GM12874 (cell line): Measurements from ENCODE around the gene PVALB.

Experiments used
- TF ChIP-seq, protein P1 (sequence below): IDR thresholded peaks from 2 replicates; pipeline ENCODE4 v1.5.1; 2011; ENCODE audit warnings: low read depth, mild to moderate bottlenecking, control low read depth, low read length, moderate library complexity; ENCODE audit not compliant: insufficient read depth

PVALB gene

DNA sequence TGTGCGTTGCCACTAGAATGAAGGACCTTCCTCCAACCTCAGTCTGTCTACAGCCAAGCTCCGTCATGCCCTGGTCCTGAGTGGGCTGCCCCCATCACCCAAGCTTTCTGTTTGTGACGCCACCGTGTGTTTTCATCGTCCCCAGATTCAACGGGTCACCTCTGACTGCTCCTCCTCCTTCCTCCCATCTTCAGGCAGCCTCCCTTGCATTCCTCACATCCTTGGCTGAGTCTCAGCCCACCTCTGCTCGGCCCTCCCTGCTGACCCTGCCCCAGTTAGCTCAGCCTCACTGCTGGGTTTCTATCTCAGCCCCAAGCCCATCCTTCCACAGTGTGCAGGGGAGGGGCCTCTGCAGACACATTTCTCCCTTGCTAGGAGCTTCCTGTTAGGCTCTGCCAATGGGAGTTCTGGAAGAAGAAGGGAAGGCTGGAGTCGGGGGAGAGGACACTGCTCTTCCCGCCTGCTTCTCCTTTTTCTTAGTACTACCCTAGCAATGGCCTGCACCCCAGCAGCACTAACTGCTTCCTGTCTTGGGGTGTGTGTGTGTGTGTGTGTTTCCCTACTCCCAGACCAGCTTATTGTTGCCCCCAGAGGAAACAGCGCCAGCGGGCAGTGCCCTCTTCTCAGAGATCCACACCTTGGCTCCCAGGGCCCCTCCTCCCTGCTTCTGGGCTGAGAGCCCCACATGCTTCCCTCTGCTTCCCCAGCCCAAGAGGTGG, 46.2 kb downstream of the PVALB start:
- TF ChIP-seq, protein P1, sequence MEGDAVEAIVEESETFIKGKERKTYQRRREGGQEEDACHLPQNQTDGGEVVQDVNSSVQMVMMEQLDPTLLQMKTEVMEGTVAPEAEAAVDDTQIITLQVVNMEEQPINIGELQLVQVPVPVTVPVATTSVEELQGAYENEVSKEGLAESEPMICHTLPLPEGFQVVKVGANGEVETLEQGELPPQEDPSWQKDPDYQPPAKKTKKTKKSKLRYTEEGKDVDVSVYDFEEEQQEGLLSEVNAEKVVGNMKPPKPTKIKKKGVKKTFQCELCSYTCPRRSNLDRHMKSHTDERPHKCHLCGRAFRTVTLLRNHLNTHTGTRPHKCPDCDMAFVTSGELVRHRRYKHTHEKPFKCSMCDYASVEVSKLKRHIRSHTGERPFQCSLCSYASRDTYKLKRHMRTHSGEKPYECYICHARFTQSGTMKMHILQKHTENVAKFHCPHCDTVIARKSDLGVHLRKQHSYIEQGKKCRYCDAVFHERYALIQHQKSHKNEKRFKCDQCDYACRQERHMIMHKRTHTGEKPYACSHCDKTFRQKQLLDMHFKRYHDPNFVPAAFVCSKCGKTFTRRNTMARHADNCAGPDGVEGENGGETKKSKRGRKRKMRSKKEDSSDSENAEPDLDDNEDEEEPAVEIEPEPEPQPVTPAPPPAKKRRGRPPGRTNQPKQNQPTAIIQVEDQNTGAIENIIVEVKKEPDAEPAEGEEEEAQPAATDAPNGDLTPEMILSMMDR, result no peak

DNA sequence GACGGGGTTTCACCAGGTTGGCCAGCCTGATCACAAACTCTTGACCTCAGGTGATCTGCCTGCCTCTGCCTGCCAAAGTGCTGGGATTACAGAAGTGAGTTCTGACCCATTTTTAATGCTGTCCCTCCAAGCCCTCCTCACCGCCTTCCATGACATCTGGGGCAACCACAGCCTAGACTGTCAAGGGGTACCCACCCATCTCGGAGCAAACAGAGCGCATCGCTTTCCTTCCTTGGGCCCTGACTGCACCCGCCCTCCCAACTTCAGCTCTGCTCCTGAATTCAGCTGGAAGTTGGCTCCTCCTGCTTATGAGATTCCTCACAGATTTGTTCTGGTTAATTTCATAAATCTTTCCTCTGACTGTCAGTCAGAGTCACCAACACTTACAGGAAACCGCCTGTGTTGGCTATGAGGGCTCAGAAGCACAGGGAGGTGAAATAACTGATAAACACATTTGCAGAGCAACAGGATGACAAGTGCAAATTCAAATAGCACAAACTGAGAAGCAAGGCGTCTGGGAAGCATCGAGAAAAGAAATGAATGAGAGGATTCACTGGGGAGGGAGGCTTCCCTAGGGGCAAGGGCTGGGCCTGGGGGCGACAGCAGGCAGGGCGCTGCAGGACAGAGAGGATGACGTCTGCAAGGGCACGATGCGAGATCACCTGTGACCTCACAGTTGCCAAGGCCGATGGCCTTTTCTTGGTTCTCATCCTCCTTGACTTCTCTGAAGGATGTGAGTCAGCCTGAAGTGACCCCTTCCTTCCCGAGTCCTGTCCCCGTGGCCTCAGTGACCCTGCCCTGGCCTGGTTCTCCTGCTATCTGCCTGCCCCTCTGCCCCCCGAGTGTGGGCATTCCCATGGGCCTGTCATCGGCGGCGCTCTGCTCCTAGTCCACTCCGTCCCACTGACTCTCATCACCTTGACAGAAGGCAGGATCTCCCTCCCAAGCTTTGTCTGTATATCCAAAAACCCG, 47.0 kb downstream of the PVALB start:
- TF ChIP-seq, protein P1, result no peak

DNA sequence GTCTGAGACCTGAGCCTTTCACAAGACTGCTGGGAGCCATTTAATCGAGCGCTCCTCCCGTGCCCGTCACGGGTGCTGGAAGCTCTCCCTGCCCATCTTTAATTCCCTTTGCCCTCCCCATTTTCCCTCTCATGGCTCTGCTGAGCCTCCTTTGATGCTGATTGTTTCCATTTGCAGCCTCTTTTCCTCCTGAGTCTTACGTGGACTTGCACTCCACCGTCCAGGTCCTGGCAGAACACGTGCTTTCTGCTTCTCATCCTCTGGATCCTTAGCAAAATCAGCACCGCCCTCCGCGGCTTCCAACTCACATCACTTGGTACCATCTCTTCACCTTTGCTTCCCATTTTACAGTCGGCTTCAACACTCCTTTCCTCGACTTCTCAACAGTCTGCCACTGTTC, 48.2 kb downstream of the PVALB start:
- TF ChIP-seq, protein P1, result no peak

- TF ChIP-seq, protein P1, result no peak
These were observed 48.7 kb downstream of the PVALB start for GRCh38 chr22:36768141-36768540.

DNA sequence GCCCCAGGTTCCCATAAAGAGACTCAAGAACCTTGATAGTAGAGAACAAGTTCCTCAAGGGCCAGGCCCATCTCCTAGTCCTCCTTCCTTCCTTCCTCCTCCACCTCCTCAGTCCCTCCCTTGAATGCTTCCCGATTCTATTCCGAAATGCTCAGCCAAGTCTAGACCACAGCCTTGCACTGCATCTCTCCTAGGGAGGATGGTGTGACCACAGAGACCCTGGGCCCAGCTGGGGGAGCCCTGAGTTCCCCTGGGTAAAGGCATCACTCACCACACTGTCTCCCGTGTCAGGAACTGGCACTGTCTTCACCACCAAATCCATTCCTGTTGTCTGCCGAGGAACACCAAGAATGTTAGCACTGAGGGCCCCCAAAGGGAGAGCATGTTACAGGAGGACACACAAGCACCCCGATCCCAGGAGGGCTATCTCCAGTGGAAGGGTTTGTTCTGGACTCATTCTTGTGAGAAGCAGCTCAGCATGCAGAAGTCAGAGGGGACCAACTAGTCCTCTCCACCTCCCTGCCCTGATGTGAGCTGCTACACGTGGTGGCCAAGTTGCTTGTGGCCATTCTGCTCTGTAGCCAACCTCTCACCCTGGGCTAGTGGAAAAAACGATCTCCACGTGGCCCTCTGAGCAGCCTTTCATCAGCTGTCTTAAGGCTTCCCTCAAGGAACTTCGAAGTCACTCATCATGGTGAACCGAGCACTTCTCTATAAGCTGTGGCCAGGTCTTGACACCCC, 49.6 kb downstream of the PVALB start:
- TF ChIP-seq, protein P1, result no peak

DNA sequence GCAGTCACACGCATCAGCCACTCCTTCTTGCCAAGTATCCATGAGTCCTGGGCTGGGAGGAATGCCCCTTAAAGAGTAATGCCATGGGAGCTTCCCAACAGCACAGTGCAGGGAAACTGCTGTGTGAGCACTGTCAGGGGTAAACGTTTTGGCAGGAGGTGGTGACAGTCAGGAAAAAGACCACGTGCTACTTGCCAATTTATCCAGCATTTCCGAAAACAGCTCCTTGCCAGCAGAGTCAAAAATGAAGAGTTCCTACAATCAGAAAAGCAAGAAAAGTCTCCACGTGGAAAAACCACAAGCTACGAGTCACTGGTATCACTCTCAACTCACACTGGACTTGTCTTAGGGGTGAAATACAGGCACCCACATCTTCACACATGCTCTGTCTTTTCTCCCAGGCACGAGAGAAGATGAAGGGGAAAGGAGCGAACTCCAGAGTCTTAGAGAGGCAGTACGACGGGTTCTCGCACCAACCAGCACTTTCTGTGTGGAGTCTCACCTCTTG, 50.8 kb downstream of the PVALB start:
- TF ChIP-seq, protein P1, result no peak
